Endothelial cell (in vitro differentiated cells): ENCODE data around the gene ARHGAP33. TPM values are rescaled to one million over a fixed set of nuclear protein-coding genes. Genes with fewer than 3 reads are reported as not detected.
A peak's percentile ranks its signal among the peaks of the same experiment; 100 is the strongest.

ENCODE experiments used
- DNase-seq: peaks from one replicate; pipeline ENCODE4 v3.0.0; 2021; ENCODE audit warnings: low spot score
- H3K27ac Mint-ChIP-seq: one replicate; pipeline ENCODE4 v1.8.0; 2021; ENCODE audit warnings: mixed read lengths, inconsistent platforms; ENCODE audit not compliant: unreplicated experiment
- H3K27me3 Mint-ChIP-seq: one replicate; pipeline ENCODE4 v1.8.0; 2021; ENCODE audit warnings: mild to moderate bottlenecking, moderate library complexity, mixed read lengths, inconsistent platforms; ENCODE audit not compliant: unreplicated experiment
- H3K36me3 Mint-ChIP-seq: one replicate; pipeline ENCODE4 v1.8.0; 2021; ENCODE audit warnings: mild to moderate bottlenecking, low read depth, mixed read lengths, inconsistent platforms; ENCODE audit not compliant: unreplicated experiment
- H3K4me1 Mint-ChIP-seq: one replicate; pipeline ENCODE4 v1.8.0; 2021; ENCODE audit warnings: mild to moderate bottlenecking, mixed read lengths, inconsistent platforms; ENCODE audit not compliant: unreplicated experiment
- H3K4me3 Mint-ChIP-seq: one replicate; pipeline ENCODE4 v1.8.0; 2021; ENCODE audit warnings: mild to moderate bottlenecking, mixed read lengths, inconsistent platforms; ENCODE audit not compliant: unreplicated experiment
- H3K9me3 Mint-ChIP-seq: one replicate; pipeline ENCODE4 v1.8.0; 2021; ENCODE audit warnings: mixed read lengths, inconsistent platforms; ENCODE audit not compliant: unreplicated experiment
- total RNA-seq: library from RNA; stranded (reverse); fragmentation: NEBNext Ultra II Directional; extraction: Animal tissue kit (Norgen Biotek cat#: 25700); gene quantifications from one replicate; pipeline ENCODE4 v1.2.1, GENCODE V29; 2021; ENCODE audit not compliant: unreplicated experiment
- TF ChIP-seq, protein P1 (sequence below): fragments of 200-600 bp; sonication (generic); IDR thresholded peaks from one replicate; pipeline ENCODE4 v1.5.0; 2021; ENCODE audit warnings: antibody characterized with exemption; ENCODE audit not compliant: unreplicated experiment

The ARHGAP33 gene
- total RNA-seq, 1 donor from 2014 or later: 8.5 TPM

DNA sequence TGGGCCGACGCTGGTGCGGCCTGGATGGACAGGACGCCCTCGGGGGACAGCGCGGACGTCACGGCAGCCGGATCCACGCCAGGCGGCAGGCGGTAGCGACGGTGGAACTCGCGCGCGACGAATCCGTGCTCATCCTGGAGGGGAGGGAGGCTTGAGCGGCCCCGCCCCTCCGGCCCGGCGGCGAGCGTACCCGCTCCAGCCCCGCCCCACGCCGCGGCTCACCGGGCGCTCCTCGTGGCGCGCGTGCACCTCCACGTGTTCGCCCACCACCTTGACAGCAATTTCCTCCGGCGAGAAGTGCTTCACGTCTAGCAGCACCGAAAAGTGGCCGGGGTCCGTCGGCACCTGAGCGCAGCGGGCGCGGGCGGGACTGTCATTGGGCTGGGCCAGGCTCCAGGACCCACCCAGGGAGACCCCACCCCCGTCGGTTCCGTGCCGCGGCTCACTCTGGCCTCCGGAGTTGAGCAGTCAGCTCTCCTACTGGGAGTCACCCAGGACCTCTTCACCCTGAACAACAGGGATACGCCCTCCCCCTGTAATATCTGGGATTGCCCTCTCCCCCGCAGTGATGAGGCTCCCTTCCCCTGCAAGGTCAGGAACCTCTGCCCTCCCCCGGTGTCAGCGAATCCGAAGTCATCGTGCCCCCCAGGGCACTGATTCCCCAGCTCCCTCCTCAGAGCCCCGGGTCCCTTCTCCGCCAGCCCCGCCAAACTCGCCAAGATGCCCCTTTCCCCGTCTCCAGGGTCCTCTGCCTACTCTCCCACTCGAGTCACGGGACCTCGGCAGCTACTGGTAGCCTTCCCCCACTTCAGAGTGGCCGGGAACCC lies 19.6 kb upstream of the ARHGAP33 start:
- Mint-ChIP-seq H3K4me1 (peaks cover 18% of the 10 kb centered on the region), H3K9me3 (no peaks in the 10 kb centered on the region), H3K27me3 (peaks cover 25% of the 10 kb centered on the region), H3K27ac (no peak overlapping the region), H3K36me3 (peaks cover 8% of the 10 kb centered on the region), H3K4me3 (peak overlapping the region; percentile 81)
- TF ChIP-seq, protein P1, sequence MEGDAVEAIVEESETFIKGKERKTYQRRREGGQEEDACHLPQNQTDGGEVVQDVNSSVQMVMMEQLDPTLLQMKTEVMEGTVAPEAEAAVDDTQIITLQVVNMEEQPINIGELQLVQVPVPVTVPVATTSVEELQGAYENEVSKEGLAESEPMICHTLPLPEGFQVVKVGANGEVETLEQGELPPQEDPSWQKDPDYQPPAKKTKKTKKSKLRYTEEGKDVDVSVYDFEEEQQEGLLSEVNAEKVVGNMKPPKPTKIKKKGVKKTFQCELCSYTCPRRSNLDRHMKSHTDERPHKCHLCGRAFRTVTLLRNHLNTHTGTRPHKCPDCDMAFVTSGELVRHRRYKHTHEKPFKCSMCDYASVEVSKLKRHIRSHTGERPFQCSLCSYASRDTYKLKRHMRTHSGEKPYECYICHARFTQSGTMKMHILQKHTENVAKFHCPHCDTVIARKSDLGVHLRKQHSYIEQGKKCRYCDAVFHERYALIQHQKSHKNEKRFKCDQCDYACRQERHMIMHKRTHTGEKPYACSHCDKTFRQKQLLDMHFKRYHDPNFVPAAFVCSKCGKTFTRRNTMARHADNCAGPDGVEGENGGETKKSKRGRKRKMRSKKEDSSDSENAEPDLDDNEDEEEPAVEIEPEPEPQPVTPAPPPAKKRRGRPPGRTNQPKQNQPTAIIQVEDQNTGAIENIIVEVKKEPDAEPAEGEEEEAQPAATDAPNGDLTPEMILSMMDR: no peak
- DNase-seq: no peak

DNA sequence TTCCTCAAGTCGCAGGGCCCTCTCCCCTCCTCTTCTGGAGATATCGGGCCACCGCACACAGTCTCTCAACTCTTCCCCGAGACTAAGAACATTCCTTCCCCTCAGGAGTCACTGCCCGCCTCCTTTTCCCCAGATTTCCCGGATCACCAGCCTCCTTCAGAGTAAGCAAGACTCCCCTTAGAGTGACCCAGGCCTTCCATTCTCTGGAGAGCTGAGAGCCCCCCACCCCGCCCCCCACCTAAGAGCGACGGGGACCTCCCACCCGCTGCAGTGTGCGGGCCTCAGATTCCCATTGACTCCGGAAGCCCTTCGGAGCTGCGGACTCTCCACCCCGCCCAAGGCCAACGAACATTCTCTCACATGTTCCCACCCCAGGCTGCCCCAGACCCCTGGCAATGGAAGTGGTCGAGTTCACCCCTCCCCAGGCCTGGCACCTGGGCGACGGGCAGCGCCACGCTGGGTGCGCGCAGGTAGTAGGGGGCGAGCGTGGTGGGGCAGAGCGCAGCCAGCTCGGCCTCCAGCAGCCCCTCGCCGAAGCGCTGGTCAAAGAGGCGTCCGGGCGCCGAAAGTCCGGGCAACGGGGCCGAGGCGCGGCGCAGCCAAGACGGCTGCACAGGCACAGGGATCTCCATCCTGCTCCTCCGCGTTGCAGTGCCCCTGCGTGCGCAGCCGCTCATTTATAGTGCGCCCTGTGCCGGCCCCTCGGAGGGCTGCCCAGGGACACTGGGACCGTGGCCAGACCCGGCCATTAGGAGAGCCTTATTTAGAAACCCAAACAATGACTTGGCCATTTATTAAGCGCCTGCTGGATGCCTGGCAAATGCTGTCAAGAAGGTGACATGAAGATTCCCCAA lies 18.8 kb upstream of the ARHGAP33 start, which contains the start of gene HSPB6:
Gene HSPB6 (minus strand): TSS at position 653 of the 854 bp plus-strand sequence. CDS start 21 bp downstream, at position 632.
- H3K27ac Mint-ChIP-seq: peak within 1 kb of the TSS; percentile 86
- DNase-seq: peak; percentile 37
- H3K36me3 Mint-ChIP-seq: peaks cover 8% of the 10 kb centered on the region

DNA sequence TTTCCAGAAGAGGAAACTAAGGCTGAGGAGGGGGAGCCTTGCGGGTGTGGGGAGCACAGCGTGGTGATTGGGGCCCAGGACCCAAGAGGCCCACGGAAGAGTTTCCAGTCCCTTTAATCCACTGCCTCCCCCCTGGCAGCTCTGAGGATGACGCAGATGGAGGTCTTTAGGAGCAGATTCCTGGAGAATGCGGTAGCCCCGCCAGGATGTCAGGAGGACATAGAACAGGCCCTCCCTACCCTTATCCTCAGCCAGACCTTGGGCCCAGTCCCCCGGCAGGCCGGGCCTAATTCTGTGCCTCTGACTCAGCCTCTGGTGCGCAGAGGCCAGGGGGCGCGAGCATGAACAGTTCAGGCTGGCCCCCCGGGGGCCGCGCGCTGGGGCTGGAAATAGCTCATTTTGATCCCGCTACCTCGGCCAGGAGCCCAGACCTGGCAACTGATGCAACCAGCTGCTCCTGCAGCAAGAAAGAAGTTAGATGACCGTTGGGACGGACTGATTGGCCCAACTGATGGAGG lies 18.1 kb upstream of the ARHGAP33 start:
- H3K27me3 Mint-ChIP-seq: peaks cover 27% of the 10 kb centered on the region
- DNase-seq: peak; percentile 32
- TF ChIP-seq, protein P1: no peak
- no peak overlapping the region for H3K27ac Mint-ChIP-seq
- peaks cover 8% of the 10 kb centered on the region for H3K36me3 Mint-ChIP-seq
- no peaks in the 10 kb centered on the region for H3K9me3 Mint-ChIP-seq
- peaks cover 18% of the 10 kb centered on the region for H3K4me1 Mint-ChIP-seq
- H3K4me3 Mint-ChIP-seq: peak overlapping the region; percentile 94

More for the DNA sequence above, 18.8 kb upstream of the ARHGAP33 start, which contains the start of gene HSPB6:
- TF ChIP-seq, protein P1: no peak
- Mint-ChIP-seq H3K4me1 (peaks cover 18% of the 10 kb centered on the region), H3K4me3 (peak within 1 kb of the TSS; percentile 94), H3K9me3 (no peaks in the 10 kb centered on the region), H3K27me3 (peaks cover 25% of the 10 kb centered on the region)

DNA sequence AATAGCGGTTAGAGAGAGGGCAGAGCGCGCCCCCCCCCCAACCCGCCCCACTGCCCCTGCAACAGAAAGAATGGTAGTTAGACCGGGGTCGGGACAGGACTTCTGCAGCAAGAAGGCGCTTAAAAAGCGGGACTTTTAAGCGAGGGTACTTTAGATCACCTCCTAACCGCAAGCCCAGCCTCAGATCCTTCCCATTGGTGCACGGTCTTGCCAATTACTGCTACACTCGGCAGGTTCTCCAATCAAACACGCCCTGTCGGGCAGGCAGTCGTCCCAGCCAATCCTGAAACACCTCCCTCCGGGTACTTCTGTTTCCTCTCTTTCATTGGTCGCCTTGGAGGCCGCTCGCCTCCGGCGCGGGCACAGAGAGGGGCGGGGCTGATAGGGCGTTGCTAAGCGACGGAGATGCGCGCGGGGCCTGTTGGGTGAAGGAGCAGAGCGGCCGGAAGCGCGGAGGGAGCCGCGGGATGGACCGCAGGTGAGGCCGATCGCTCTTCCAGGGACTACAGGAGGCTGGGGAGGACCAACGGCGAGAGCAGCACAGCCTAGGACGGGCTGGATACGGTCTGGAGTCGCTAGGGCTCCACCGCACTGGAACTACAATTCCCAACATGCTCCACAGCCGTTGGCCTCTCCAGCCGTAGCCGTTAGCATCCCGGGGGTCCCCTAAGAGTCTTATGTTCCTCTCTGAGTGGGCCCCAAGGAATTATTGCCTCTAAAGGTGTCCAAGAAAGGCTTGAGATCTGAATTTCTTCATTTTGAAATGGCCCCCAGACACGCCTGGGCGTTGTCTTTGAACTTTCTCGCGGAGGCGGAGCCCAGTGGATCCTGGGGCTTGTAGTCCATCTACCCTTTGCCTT lies 17.4 kb upstream of the ARHGAP33 start, which contains the start of gene PROSER3:
Gene PROSER3 (plus strand): TSS at position 428 of the 860 bp plus-strand sequence. CDS start 40 bp downstream, at position 468.
- peak; percentile 93 for DNase-seq
- Mint-ChIP-seq H3K9me3 (no peaks in the 10 kb centered on the region), H3K4me3 (peak within 1 kb of the TSS; percentile 94), H3K4me1 (peaks cover 18% of the 10 kb centered on the region), H3K27ac (peak within 1 kb of the TSS; percentile 86), H3K27me3 (peaks cover 27% of the 10 kb centered on the region), H3K36me3 (peaks cover 8% of the 10 kb centered on the region)
- TF ChIP-seq, protein P1: no peak
